ENCODE results near the gene CALD1.

Gene CALD1

DNA sequence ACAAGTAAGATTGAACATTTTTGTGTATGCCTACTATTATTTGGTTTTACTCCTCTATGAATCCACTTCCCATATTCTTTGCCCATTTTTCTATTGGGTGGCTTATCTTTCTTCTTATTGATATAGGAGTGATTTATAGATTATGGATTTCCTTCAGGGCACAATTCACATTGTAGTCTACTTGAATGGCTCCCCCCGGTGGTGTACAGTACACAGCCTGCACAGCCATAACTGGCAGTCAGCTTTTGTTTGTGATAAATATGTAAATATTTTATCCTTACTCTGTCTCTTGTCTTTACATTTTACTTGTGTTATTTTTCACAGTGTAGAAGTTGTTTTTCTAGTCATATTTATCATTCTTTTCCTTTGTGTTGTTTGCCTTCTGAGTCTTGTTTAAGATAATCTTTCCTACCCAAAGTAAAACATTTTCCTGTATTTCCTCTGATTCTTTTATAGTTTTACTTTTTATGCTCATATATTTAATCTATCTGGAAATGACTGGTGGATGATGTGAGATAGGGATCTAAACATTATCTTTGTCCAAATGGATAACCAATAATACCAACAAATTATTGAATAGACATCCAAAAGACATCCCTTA is 23.9 kb upstream of the CALD1 start:
- H3K36me3 ChIP-seq (ENCODE audit: insufficient read depth, low read length) = no peaks in the 10 kb centered on the region
- no peaks in the 10 kb centered on the region for H3K9me2 ChIP-seq (replicated peaks; ENCODE audit: low read depth, low read length)
- H3K9ac ChIP-seq (ENCODE audit: low read depth, low read length, poor library complexity, severe bottlenecking) = no peak overlapping the region
- H3F3A ChIP-seq (ENCODE audit: low read depth) = no peaks in the 10 kb centered on the region
- TF ChIP-seq EZH2phosphoT487 (IDR thresholded peaks at IDR 0.05; ENCODE audit: borderline replicate concordance) = no peak
- TF ChIP-seq, protein P1, sequence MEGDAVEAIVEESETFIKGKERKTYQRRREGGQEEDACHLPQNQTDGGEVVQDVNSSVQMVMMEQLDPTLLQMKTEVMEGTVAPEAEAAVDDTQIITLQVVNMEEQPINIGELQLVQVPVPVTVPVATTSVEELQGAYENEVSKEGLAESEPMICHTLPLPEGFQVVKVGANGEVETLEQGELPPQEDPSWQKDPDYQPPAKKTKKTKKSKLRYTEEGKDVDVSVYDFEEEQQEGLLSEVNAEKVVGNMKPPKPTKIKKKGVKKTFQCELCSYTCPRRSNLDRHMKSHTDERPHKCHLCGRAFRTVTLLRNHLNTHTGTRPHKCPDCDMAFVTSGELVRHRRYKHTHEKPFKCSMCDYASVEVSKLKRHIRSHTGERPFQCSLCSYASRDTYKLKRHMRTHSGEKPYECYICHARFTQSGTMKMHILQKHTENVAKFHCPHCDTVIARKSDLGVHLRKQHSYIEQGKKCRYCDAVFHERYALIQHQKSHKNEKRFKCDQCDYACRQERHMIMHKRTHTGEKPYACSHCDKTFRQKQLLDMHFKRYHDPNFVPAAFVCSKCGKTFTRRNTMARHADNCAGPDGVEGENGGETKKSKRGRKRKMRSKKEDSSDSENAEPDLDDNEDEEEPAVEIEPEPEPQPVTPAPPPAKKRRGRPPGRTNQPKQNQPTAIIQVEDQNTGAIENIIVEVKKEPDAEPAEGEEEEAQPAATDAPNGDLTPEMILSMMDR (conservative IDR thresholded peaks at IDR 0.05; ENCODE audit: low read length) = peak; percentile 75
- H2AFZ ChIP-seq (ENCODE audit: low read length) = no peak overlapping the region
- no peaks in the 10 kb centered on the region for H3K79me2 ChIP-seq (ENCODE audit: insufficient read depth, low read length)
- H3K9me3 ChIP-seq (ENCODE audit: insufficient read depth, low read depth, low read length) = no peaks in the 10 kb centered on the region
- H4K20me1 ChIP-seq (ENCODE audit: insufficient read depth, low read length, poor library complexity, severe bottlenecking) = no peaks in the 10 kb centered on the region
- H3K4me2 ChIP-seq (ENCODE audit: low read depth, low read length, poor library complexity, severe bottlenecking) = no peak overlapping the region
- H3K4me1 ChIP-seq (ENCODE audit: insufficient read depth, low read length, poor library complexity, severe bottlenecking) = no peaks in the 10 kb centered on the region
- no peak overlapping the region for H3K4me3 ChIP-seq (ENCODE audit: low read length, poor library complexity, severe bottlenecking)
- no peaks in the 10 kb centered on the region for H3K27me3 ChIP-seq (ENCODE audit: insufficient read depth, low read length, poor library complexity, severe bottlenecking)

DNA sequence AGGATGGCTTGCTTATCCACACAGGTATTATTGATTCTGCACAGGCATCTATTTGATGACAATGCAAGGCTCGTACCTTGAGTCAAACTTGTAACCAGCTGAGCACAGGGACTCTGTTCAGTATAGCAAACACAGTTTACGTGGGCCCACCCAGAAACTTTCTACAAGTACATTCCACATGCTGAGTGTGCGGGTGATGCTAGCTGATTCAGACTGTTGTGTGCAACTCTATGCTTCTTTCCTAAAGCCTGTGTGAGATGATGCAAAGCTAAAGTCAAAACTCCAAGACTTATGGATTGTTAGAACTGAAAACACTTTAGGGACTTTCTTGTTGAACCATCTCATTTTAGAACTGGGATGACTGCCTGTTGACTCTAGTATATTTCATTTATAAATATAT is 21.5 kb upstream of the CALD1 start:
- Histone ChIP-seq H3K9me2 (replicated peaks; ENCODE audit: low read depth, low read length) (no peaks in the 10 kb centered on the region), H3K9me3 (ENCODE audit: insufficient read depth, low read depth, low read length) (no peaks in the 10 kb centered on the region), H2AFZ (ENCODE audit: low read length) (no peak overlapping the region), H3F3A (ENCODE audit: low read depth) (no peaks in the 10 kb centered on the region), H3K79me2 (ENCODE audit: insufficient read depth, low read length) (no peaks in the 10 kb centered on the region), H4K20me1 (ENCODE audit: insufficient read depth, low read length, poor library complexity, severe bottlenecking) (no peaks in the 10 kb centered on the region), H3K9ac (ENCODE audit: low read depth, low read length, poor library complexity, severe bottlenecking) (no peak overlapping the region), H3K4me1 (ENCODE audit: insufficient read depth, low read length, poor library complexity, severe bottlenecking) (no peaks in the 10 kb centered on the region), H3K36me3 (ENCODE audit: insufficient read depth, low read length) (no peaks in the 10 kb centered on the region), H3K4me2 (ENCODE audit: low read depth, low read length, poor library complexity, severe bottlenecking) (no peak overlapping the region), H3K27me3 (ENCODE audit: insufficient read depth, low read length, poor library complexity, severe bottlenecking) (no peaks in the 10 kb centered on the region), H3K4me3 (ENCODE audit: low read length, poor library complexity, severe bottlenecking) (no peak overlapping the region)
- no peak for TF ChIP-seq EZH2phosphoT487 (IDR thresholded peaks at IDR 0.05; ENCODE audit: borderline replicate concordance)
- TF ChIP-seq, protein P1 (conservative IDR thresholded peaks at IDR 0.05; ENCODE audit: low read length) = no peak

DNA sequence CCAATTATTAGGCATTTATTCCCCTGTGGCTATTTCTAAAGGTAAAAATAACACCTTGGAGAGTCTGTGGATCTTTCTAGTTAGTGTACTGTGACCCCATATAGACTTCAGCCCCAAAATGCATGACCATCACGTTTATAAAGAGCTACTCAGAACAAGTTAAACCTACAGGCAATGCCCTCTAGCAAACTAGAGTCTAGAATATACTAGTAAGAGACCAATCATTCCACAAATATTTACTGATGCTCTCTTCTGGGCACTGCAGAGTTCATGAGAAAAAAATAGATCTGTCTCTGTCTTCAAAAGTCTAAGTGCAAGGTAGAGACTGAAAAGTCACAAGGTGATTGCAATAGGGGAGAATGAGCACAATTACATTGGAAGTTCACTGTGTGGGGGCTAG is 20.5 kb upstream of the CALD1 start:
- Histone ChIP-seq H3K9me2 (replicated peaks; ENCODE audit: low read depth, low read length) (no peaks in the 10 kb centered on the region), H3K4me1 (ENCODE audit: insufficient read depth, low read length, poor library complexity, severe bottlenecking) (no peaks in the 10 kb centered on the region), H3K4me2 (ENCODE audit: low read depth, low read length, poor library complexity, severe bottlenecking) (no peak overlapping the region), H2AFZ (ENCODE audit: low read length) (no peak overlapping the region), H3K79me2 (ENCODE audit: insufficient read depth, low read length) (no peaks in the 10 kb centered on the region), H3K9me3 (ENCODE audit: insufficient read depth, low read depth, low read length) (no peaks in the 10 kb centered on the region), H3K9ac (ENCODE audit: low read depth, low read length, poor library complexity, severe bottlenecking) (no peak overlapping the region), H4K20me1 (ENCODE audit: insufficient read depth, low read length, poor library complexity, severe bottlenecking) (no peaks in the 10 kb centered on the region), H3F3A (ENCODE audit: low read depth) (no peaks in the 10 kb centered on the region), H3K27me3 (ENCODE audit: insufficient read depth, low read length, poor library complexity, severe bottlenecking) (no peaks in the 10 kb centered on the region), H3K4me3 (ENCODE audit: low read length, poor library complexity, severe bottlenecking) (no peak overlapping the region), H3K36me3 (ENCODE audit: insufficient read depth, low read length) (no peaks in the 10 kb centered on the region)
- TF ChIP-seq EZH2phosphoT487 (IDR thresholded peaks at IDR 0.05; ENCODE audit: borderline replicate concordance) = no peak
- TF ChIP-seq, protein P1 (conservative IDR thresholded peaks at IDR 0.05; ENCODE audit: low read length) = no peak

All from Loucy (cell line).